ENCODE results near the gene POLE4.

POLE4 gene

GRCh38 chr2:74924463-74925265, 33.8 kb upstream of the POLE4 start:
- H3K4me1 ChIP-seq (ENCODE audit: control insufficient read depth, low read depth, low read length) = no peaks in the 10 kb centered on the region

GRCh38 chr2:74925361-74925786, 33.1 kb upstream of the POLE4 start:
- H3K4me3 ChIP-seq (ENCODE audit: low read length) = no peak overlapping the region
- H3K27me3 ChIP-seq (ENCODE audit: control insufficient read depth, insufficient read depth, low read length) = no peaks in the 10 kb centered on the region
- no peak overlapping the region for H3K9ac ChIP-seq (ENCODE audit: low read length)
- H3K4me1 ChIP-seq (ENCODE audit: control insufficient read depth, low read depth, low read length) = no peaks in the 10 kb centered on the region
- no peak overlapping the region for H3K27ac ChIP-seq (ENCODE audit: low read length)
- H3K9me3 ChIP-seq (ENCODE audit: control insufficient read depth, low read depth, low read length) = no peaks in the 10 kb centered on the region
- no peaks in the 10 kb centered on the region for H3K36me3 ChIP-seq (ENCODE audit: control insufficient read depth, low read depth, low read length)

More at GRCh38 chr2:74924463-74925265, 33.8 kb upstream of the POLE4 start:
- H3K36me3 ChIP-seq (ENCODE audit: control insufficient read depth, low read depth, low read length) = no peaks in the 10 kb centered on the region
- H3K27me3 ChIP-seq (ENCODE audit: control insufficient read depth, insufficient read depth, low read length) = no peaks in the 10 kb centered on the region
- no peak overlapping the region for H3K9ac ChIP-seq (ENCODE audit: low read length)
- no peaks in the 10 kb centered on the region for H3K9me3 ChIP-seq (ENCODE audit: control insufficient read depth, low read depth, low read length)
- no peak overlapping the region for H3K4me3 ChIP-seq (ENCODE audit: low read length)
- no peak overlapping the region for H3K27ac ChIP-seq (ENCODE audit: low read length)

- H3K4me3 ChIP-seq (ENCODE audit: low read length) = no peak overlapping the region
- no peaks in the 10 kb centered on the region for H3K4me1 ChIP-seq (ENCODE audit: control insufficient read depth, low read depth, low read length)
- H3K9me3 ChIP-seq (ENCODE audit: control insufficient read depth, low read depth, low read length) = no peaks in the 10 kb centered on the region
- no peak overlapping the region for H3K27ac ChIP-seq (ENCODE audit: low read length)
- H3K36me3 ChIP-seq (ENCODE audit: control insufficient read depth, low read depth, low read length) = no peaks in the 10 kb centered on the region
- H3K9ac ChIP-seq (ENCODE audit: low read length) = no peak overlapping the region
- H3K27me3 ChIP-seq (ENCODE audit: control insufficient read depth, insufficient read depth, low read length) = no peaks in the 10 kb centered on the region
Observed at GRCh38 chr2:74927621-74928020, 30.8 kb upstream of the POLE4 start.

DNA sequence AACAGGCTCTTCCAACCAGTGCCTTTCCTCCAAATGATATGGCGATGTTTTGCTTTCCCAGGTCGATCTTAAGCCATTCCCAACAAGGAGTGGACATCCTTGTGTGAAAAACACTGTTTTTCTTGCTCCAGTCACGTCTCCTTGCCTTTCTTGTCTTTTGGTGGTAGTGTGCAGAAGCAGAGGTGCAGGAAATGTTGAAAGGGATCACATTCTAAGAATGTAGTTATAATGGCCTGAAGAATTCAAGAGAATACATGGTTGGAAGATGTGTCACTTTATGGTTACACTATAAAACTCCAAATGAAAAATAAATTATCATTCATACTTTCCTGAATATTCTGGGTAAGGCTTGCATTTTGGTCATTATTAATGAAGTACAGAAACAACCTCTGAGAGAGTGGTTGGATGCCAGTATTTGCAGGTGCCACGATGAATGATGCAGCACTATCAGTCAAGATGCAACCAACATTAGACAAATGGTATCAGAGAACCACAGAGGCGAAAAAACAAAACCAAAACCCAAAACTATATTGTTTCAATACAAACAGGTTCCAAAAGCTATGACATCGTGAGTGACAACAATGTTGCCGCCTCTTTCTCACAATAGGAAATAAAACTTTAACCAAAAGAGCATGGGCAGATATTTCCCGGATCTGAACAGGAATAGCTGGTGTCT, 27.5 kb upstream of the POLE4 start:
- H3K27me3 ChIP-seq (ENCODE audit: control insufficient read depth, insufficient read depth, low read length) = no peaks in the 10 kb centered on the region
- no peak overlapping the region for H3K4me3 ChIP-seq (ENCODE audit: low read length)
- H3K9me3 ChIP-seq (ENCODE audit: control insufficient read depth, low read depth, low read length) = no peaks in the 10 kb centered on the region
- H3K27ac ChIP-seq (ENCODE audit: low read length) = no peak overlapping the region
- H3K4me1 ChIP-seq (ENCODE audit: control insufficient read depth, low read depth, low read length) = no peaks in the 10 kb centered on the region
- H3K36me3 ChIP-seq (ENCODE audit: control insufficient read depth, low read depth, low read length) = no peaks in the 10 kb centered on the region
- H3K9ac ChIP-seq (ENCODE audit: low read length) = no peak overlapping the region

GRCh38 chr2:74931940-74932339, 26.5 kb upstream of the POLE4 start:
- Histone ChIP-seq H3K9ac (ENCODE audit: low read length) (no peak overlapping the region), H3K9me3 (ENCODE audit: control insufficient read depth, low read depth, low read length) (no peaks in the 10 kb centered on the region), H3K36me3 (ENCODE audit: control insufficient read depth, low read depth, low read length) (no peaks in the 10 kb centered on the region), H3K27ac (ENCODE audit: low read length) (no peak overlapping the region), H3K4me1 (ENCODE audit: control insufficient read depth, low read depth, low read length) (no peaks in the 10 kb centered on the region), H3K27me3 (ENCODE audit: control insufficient read depth, insufficient read depth, low read length) (no peaks in the 10 kb centered on the region), H3K4me3 (ENCODE audit: low read length) (no peak overlapping the region)

DNA sequence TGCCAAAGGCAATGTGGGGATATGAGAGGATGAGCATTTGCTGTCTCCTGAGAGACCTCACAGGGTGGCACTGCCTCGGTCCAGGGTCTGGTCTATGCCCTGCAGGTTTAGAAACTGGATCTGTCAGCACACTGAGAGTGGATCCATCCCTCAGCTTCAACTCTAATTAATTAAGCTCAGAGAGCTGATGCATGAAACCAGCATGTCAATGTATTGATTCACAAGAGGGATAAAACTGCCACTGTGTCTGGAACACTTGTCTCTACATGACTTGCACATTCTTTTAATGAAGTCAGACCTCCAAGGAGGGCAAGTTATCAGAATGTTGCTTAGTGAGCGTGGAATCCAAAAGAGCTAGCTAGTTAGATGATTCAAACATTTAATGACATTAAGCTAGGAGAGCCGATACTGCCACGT, 22.5 kb upstream of the POLE4 start:
- Histone ChIP-seq H3K4me1 (ENCODE audit: control insufficient read depth, low read depth, low read length) (no peaks in the 10 kb centered on the region), H3K27ac (ENCODE audit: low read length) (no peak overlapping the region), H3K27me3 (ENCODE audit: control insufficient read depth, insufficient read depth, low read length) (no peaks in the 10 kb centered on the region), H3K36me3 (ENCODE audit: control insufficient read depth, low read depth, low read length) (no peaks in the 10 kb centered on the region), H3K9me3 (ENCODE audit: control insufficient read depth, low read depth, low read length) (no peaks in the 10 kb centered on the region), H3K4me3 (ENCODE audit: low read length) (no peak overlapping the region), H3K9ac (ENCODE audit: low read length) (no peak overlapping the region)

- no peaks in the 10 kb centered on the region for H3K36me3 ChIP-seq (ENCODE audit: control insufficient read depth, low read depth, low read length)
- no peaks in the 10 kb centered on the region for H3K4me1 ChIP-seq (ENCODE audit: control insufficient read depth, low read depth, low read length)
- no peak overlapping the region for H3K4me3 ChIP-seq (ENCODE audit: low read length)
- no peak overlapping the region for H3K27ac ChIP-seq (ENCODE audit: low read length)
- H3K9me3 ChIP-seq (ENCODE audit: control insufficient read depth, low read depth, low read length) = no peaks in the 10 kb centered on the region
- no peaks in the 10 kb centered on the region for H3K27me3 ChIP-seq (ENCODE audit: control insufficient read depth, insufficient read depth, low read length)
- H3K9ac ChIP-seq (ENCODE audit: low read length) = no peak overlapping the region
Observed at GRCh38 chr2:74937221-74937880, 21.1 kb upstream of the POLE4 start.

GRCh38 chr2:74938264-74938663, 20.2 kb upstream of the POLE4 start:
- H3K27me3 ChIP-seq (ENCODE audit: control insufficient read depth, insufficient read depth, low read length) = no peaks in the 10 kb centered on the region
- no peaks in the 10 kb centered on the region for H3K36me3 ChIP-seq (ENCODE audit: control insufficient read depth, low read depth, low read length)
- no peaks in the 10 kb centered on the region for H3K4me1 ChIP-seq (ENCODE audit: control insufficient read depth, low read depth, low read length)
- no peaks in the 10 kb centered on the region for H3K9me3 ChIP-seq (ENCODE audit: control insufficient read depth, low read depth, low read length)
- no peak overlapping the region for H3K4me3 ChIP-seq (ENCODE audit: low read length)
- H3K9ac ChIP-seq (ENCODE audit: low read length) = no peak overlapping the region
- H3K27ac ChIP-seq (ENCODE audit: low read length) = no peak overlapping the region

- no peaks in the 10 kb centered on the region for H3K27me3 ChIP-seq (ENCODE audit: control insufficient read depth, insufficient read depth, low read length)
- H3K27ac ChIP-seq (ENCODE audit: low read length) = no peak overlapping the region
- no peaks in the 10 kb centered on the region for H3K36me3 ChIP-seq (ENCODE audit: control insufficient read depth, low read depth, low read length)
- H3K9me3 ChIP-seq (ENCODE audit: control insufficient read depth, low read depth, low read length) = no peaks in the 10 kb centered on the region
- no peak overlapping the region for H3K4me3 ChIP-seq (ENCODE audit: low read length)
- no peak overlapping the region for H3K9ac ChIP-seq (ENCODE audit: low read length)
- no peaks in the 10 kb centered on the region for H3K4me1 ChIP-seq (ENCODE audit: control insufficient read depth, low read depth, low read length)
Observed at GRCh38 chr2:74939919-74940812, 18.3 kb upstream of the POLE4 start.

DNA sequence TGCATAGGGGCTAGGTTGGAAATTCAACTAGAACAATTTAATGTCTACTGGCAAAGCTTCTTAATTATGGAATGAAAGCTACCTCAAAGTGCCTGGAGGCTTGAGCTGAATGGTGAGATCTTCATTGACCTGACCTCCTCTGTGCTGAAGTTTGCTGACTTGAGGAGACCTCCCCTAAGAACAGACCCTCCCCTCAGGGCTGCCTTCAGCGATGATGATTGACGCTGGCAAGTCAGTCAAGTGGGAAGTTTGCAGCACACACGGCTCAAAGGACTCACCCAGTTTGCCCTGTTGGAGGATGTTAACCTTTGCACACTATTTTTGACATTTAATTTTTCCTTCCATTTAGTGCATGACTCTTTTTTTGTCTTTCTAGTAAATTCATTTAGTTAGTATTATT, 17.2 kb upstream of the POLE4 start:
- Histone ChIP-seq H3K36me3 (ENCODE audit: control insufficient read depth, low read depth, low read length) (no peaks in the 10 kb centered on the region), H3K27me3 (ENCODE audit: control insufficient read depth, insufficient read depth, low read length) (no peaks in the 10 kb centered on the region), H3K4me1 (ENCODE audit: control insufficient read depth, low read depth, low read length) (no peaks in the 10 kb centered on the region), H3K9me3 (ENCODE audit: control insufficient read depth, low read depth, low read length) (no peaks in the 10 kb centered on the region), H3K27ac (ENCODE audit: low read length) (no peak overlapping the region), H3K4me3 (ENCODE audit: low read length) (no peak overlapping the region), H3K9ac (ENCODE audit: low read length) (no peak overlapping the region)

- Histone ChIP-seq H3K9me3 (ENCODE audit: control insufficient read depth, low read depth, low read length) (no peaks in the 10 kb centered on the region), H3K36me3 (ENCODE audit: control insufficient read depth, low read depth, low read length) (no peaks in the 10 kb centered on the region), H3K27ac (ENCODE audit: low read length) (no peak overlapping the region), H3K27me3 (ENCODE audit: control insufficient read depth, insufficient read depth, low read length) (no peaks in the 10 kb centered on the region), H3K4me3 (ENCODE audit: low read length) (no peak overlapping the region), H3K4me1 (ENCODE audit: control insufficient read depth, low read depth, low read length) (peaks cover under 1% of the 10 kb centered on the region), H3K9ac (ENCODE audit: low read length) (no peak overlapping the region)
Observed at GRCh38 chr2:74942263-74942662, 16.2 kb upstream of the POLE4 start.

Measured in iPS-18a (cell line).